Left hindlimb (tissue), 1 donor: ENCODE data around the gene ELOVL1.
"Not testable (repeated sequence)": the region's sequence is repeated elsewhere in the genome, so short reads cannot be mapped to it uniquely, and the experiment has no call there.

ENCODE experiments used
- DNase-seq: peaks from one replicate; pipeline ENCODE4 v3.0.0-alpha.2; 2018

Gene ELOVL1

GRCh38 chr1:43379476-43379875 lies 11.7 kb upstream of the ELOVL1 start:
- DNase-seq: no peak

DNA sequence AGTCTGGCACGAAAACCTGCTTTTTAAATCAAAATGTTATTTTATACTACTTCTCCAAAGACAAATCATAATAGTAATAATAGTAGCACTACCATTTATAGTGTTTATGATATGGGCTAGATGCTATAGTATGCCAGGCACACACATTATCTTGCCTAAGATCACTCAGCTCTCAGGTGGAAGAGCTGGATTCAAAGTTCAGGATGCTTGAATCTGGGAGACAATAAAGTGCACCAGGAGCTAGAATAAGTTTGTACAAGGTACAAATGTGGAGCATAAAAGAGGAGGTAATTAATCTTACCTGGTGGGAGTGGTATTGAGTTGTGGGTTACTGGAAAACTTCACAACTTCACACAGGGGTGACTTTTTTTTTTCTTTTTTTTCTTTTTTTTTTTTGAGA lies 10.0 kb upstream of the ELOVL1 start:
- no peak for DNase-seq

- no peak for DNase-seq
These were observed 9.0 kb upstream of the ELOVL1 start for GRCh38 chr1:43376723-43377235.

GRCh38 chr1:43373066-43373940 lies 5.5 kb upstream of the ELOVL1 start:
- no peak for DNase-seq

- no peak for DNase-seq
These were observed 4.4 kb upstream of the ELOVL1 start for GRCh38 chr1:43372172-43372571.

DNA sequence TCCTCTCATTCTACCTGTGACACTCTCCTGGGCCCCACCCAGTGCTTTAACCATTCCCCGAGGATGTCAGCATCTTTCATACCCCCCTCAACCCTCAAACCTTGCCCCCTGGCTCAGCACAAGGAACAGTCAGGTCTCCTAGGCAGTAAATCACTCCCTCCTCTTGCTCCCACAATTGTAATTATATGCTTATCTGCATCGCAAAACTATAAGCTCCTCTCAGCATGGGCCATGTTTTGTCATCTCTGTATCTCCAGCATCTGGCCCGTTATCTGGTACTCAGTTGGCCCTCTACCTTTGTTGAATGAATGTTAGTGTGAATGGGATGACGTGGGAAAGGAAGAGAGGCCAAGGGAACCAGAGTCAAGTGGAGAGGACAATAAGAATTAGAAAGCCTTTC lies 2.8 kb upstream of the ELOVL1 start:
- DNase-seq: no peak

DNA sequence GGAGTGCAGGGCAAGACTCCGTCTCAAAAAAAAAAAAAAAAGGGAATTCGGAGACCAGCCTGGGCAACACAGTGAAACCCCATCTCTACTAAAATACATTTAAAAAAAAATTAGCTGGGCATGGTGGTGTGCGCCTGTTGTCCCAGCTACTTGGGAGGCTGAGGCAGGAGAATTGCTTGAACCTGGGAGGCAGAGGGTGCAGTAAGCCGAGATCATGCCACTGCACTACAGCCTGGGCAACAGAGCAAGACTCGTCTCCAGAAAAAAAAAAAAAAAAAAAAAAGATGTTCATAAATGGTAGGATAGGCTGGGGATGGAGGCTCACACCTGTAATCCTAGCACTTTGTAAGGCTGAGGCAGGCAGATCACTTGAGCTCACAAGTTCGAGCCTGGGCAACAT lies 2.0 kb upstream of the ELOVL1 start:
- not testable (repeated sequence) for DNase-seq

DNA sequence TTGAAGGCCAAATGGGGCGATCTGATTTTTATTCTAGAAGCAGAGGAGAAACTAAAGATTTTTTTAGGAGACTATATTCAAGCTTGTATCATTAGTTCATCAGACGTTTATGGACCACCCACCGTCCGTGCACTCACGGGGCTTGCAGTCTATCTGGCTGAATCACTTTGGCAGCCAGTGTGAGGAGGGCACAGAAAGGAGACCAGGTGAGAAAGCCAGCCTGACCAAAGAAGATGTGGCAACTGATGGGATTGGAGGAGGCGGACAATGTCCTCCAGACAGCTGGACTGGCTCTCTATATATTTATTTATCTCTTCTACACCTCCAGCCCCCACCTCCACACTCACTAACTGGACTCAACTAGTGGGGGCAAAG lies 822 bp upstream of the ELOVL1 start:
- DNase-seq: no peak

DNA sequence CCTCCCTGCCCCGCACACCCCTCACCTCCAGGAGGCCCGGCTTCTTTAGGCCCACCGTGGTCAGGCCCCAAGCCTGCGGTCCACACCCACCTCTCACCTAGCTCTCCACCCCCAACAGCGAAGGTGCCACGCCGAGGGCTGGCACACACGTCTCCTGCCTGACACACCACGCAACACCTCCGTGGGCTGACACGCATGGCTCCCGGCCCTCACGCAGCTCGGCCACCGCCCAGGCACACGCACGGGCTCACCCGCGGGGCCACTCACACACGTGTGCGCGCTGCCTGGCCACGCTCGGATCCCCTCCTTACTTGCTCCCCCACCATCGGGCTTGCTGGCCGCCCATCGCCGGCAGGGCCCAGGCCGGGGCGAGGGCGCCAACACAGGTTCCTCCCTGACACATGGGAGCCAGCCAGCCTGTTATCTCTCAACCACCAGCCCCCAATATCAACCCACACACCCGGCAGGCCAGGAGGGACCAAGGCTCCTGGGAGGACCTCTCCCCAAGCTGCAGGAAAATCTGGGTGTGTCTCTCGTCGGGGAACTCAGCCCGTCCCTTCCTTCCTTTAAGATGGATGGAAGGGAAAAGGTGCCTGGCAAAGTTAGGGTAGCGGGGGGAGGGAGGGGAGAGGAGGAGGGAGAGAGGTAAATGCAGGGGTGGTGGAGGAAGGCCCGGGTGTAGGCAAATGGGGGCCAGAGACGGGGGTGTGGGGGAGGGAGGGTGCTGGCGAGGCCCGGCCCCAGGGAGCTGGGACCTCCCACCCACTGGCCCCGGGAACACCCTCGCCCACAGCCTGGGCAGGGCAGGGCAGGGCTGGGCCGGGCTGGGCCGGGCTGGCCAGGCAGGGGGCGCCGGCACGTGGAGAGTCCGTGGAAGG lies 546 bp downstream of the ELOVL1 start:
- peak; percentile 40 for DNase-seq

GRCh38 chr1:43366601-43367025 lies 1.2 kb downstream of the ELOVL1 start:
- no peak for DNase-seq

- no peak for DNase-seq
These were observed 1.6 kb downstream of the ELOVL1 start for GRCh38 chr1:43366179-43366578.

DNA sequence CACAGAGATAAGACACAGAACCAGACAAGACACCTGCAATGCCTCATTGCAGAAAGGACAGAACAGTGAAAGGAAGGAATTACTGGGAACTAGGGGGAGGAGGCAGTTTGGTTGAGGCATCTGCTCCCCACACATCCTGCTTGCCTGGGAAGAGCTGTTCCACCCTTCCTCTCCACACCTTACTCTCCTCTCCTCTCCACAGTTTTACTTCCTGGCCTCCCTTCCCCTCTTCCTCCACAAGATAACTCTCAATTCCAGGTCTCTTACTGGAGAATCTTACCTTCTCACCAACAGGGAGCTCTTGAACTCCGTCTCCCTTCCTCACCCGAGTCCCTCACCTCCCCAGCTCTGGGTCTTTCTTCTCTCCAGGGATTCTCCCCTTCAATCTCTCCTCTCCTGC lies 2.1 kb downstream of the ELOVL1 start:
- DNase-seq: no peak

DNA sequence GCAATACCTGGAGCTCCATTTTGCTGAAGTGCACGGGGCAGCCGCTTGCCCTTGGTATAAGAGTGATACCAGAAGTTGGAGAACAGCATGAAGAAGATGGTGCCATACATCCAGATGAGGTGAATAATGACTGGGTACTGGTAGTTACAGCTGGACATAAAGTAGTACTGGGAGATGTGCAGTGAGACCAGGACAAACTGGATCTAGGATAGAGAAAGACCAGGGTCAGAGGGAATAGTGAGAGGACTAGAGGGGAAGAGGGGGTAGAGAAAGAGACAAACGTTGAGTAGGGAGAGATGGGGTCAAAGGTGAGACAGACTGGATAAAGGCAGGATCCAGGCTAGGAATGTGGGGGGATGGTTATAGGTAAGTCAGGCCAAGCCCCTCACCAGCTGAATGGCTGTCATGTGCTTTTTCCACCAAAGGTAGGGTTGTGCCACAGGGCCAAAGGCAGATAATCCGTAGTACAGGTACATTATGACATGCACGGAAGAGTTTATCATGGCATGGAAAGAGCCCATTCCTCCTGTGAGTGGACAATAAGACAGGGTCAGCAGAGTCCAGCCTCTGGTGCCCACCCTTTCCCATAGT lies 3.8 kb downstream of the ELOVL1 start:
- no peak for DNase-seq

GRCh38 chr1:43363283-43363934 lies 4.4 kb downstream of the ELOVL1 start:
- DNase-seq: no peak

- no peak for DNase-seq
These were observed 7.2 kb downstream of the ELOVL1 start for GRCh38 chr1:43360616-43361015.

DNA sequence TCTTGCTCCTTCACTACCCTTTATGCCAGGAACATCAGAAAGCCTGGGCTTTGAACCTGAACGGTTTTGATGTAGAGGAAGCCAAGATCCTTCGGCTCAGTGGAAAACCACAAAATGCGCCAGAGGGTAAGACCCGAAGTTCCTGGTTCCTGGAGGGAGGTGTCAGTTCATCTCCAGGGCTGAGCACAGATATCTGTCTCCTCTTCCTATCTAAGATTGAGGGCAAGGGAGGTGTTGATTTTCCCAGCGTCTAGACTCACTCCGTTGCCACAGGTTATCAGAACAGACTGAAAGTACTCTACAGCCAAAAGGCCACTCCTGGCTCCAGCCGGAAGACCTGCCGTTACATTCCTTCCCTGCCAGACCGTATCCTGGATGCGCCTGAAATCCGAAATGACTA lies 8.1 kb downstream of the ELOVL1 start:
- no peak for DNase-seq

DNA sequence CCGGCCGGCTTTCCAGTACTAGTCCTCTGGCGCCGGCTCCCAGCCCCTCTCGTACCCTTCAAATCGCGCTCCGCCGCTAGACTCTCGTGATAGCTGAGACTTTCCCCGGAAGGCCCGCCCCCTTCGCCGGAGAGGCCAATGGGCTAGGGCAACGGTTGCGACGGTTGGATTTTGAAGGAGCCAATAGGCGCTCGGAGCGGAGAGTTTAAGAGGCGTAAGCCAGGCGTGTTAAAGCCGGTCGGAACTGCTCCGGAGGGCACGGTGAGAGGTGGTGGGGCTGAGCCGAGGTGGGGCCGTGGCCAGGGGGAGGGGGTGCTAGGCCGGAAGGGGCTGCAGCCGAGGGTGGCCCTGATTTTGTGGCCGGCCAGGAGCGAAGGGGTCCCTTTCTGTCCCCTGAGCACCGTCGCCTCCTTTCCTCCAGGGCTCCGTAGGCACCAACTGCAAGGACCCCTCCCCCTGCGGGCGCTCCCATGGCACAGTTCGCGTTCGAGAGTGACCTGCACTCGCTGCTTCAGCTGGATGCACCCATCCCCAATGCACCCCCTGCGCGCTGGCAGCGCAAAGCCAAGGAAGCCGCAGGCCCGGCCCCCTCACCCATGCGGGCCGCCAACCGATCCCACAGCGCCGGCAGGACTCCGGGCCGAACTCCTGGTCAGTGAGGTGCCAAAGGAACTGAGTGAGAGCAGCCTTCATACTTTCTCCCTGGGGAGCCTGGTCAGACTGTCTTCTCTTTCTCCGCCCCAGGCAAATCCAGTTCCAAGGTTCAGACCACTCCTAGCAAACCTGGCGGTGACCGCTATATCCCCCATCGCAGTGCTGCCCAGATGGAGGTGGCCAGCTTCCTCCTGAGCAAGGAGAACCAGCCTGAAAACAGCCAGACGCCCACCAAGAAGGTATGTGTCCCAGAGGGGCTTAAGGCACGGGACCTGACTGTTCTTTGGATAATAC lies 8.8 kb downstream of the ELOVL1 start, which contains the start of gene CDC20:
Gene CDC20 (plus strand): TSS at position 236 of the 948 bp plus-strand sequence. CDS start 235 bp downstream, at position 471.
- DNase-seq: peak; percentile 98

- no peak for DNase-seq
These were observed 9.6 kb downstream of the ELOVL1 start for GRCh38 chr1:43358121-43358745.

- no peak for DNase-seq
These were observed 10.6 kb downstream of the ELOVL1 start for GRCh38 chr1:43357251-43357650.

DNA sequence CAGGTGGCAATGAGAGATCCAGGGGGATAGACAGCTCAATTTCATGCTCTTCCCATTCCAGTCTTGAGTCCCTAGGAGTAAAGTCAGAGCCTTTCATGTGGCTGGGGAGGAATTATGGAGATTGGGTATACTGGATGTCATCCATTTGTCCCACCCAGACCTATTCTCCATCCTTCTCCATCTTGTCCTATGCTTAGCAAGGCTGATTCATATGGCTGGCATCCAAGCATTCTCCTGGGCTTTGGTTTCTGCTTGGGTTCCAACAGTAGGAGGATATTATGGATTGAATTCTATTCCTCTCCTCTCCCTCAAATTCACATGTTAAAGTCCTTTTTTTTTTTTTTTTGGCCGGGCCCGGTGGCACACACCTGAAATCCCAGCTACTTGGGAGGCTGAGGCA lies 12.9 kb downstream of the ELOVL1 start:
- no peak for DNase-seq

DNA sequence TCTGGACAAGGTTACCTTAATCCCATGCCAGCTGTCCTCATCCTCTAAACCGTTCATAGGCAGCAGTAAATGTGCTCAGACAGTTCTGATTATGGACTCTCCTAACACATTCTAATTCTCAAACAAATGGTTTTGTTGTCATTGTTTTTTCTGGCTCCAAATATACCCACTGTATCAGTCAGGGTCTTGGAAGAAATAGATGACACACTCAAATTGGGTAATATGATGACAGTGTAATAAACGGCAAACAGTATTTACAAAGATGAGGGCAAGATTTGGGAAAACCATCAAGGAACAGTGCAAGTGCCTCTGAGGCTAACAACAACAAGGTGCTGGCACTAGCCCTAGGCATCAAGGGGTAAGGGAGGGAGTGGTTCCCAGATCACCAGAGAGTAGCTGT lies 13.3 kb downstream of the ELOVL1 start:
- DNase-seq: no peak
